ENCODE data around the gene TLR3. TPM values are rescaled to one million over a fixed set of nuclear protein-coding genes. Genes with fewer than 3 reads are reported as not detected.

Gene TLR3
- total and polyA plus RNA-seq, 2 experiments from 2014 or later = 0.54 to 0.68 TPM

GRCh38 chr4:186121057-186121456 lies 52.1 kb downstream of the TLR3 start:
- H3K27me3 ChIP-seq (replicated peaks; ENCODE audit: insufficient read depth) = no peaks in the 10 kb centered on the region; the same call in 1 of the 2 replicates
- no peak overlapping the region for H2AFZ ChIP-seq
- no peak overlapping the region for H3K9ac ChIP-seq
- no peaks in the 10 kb centered on the region for H4K20me1 ChIP-seq (ENCODE audit: insufficient read depth)
- H3K4me1 ChIP-seq (ENCODE audit: insufficient read depth) = no peaks in the 10 kb centered on the region
- H3K9me3 ChIP-seq (ENCODE audit: low read depth) = no peaks in the 10 kb centered on the region
- 8% methylated on average over 2 of the region's 2 CpGs for WGBS, 2 experiments (ENCODE audit: low coverage in 1 of 2, low lambda C conversion rate in 2 of 2, missing lambda C conversion rate in 2 of 2)
- H3K36me3 ChIP-seq (ENCODE audit: low read depth) = no peaks in the 10 kb centered on the region
- no peak overlapping the region for H3K27ac ChIP-seq
- TF ChIP-seq EZH2phosphoT487 (IDR thresholded peaks at IDR 0.05; ENCODE audit: insufficient read depth, low read depth) (no peak), EZH2 (IDR thresholded peaks at IDR 0.05; ENCODE audit: insufficient read depth, poor library complexity, severe bottlenecking) (no peak)
- H3K4me3 ChIP-seq = no peak overlapping the region
- H3K9me2 ChIP-seq (ENCODE audit: insufficient read depth) = no peaks in the 10 kb centered on the region
- no peak for DNase-seq
- H3K79me2 ChIP-seq (ENCODE audit: insufficient read depth) = no peaks in the 10 kb centered on the region
- no peaks in the 10 kb centered on the region for H3F3A ChIP-seq (ENCODE audit: insufficient read depth)
- in situ Hi-C loops (cut with MboI) = no loop called here
- no peak overlapping the region for H3K4me2 ChIP-seq (ENCODE audit: unreplicated experiment)

GRCh38 chr4:186128842-186129241 lies 59.9 kb downstream of the TLR3 start:
- no peaks in the 10 kb centered on the region for H3F3A ChIP-seq (ENCODE audit: insufficient read depth)
- DNase-seq = no peak
- H3K27me3 ChIP-seq (replicated peaks; ENCODE audit: insufficient read depth) = no peaks in the 10 kb centered on the region; the same call in 1 of the 2 replicates
- H3K9me3 ChIP-seq (ENCODE audit: low read depth) = no peaks in the 10 kb centered on the region
- H3K27ac ChIP-seq = no peak overlapping the region
- H3K79me2 ChIP-seq (ENCODE audit: insufficient read depth) = no peaks in the 10 kb centered on the region
- H2AFZ ChIP-seq = no peak overlapping the region
- no peaks in the 10 kb centered on the region for H3K4me1 ChIP-seq (ENCODE audit: insufficient read depth)
- no peak overlapping the region for H3K4me3 ChIP-seq
- H3K9me2 ChIP-seq (ENCODE audit: insufficient read depth) = no peaks in the 10 kb centered on the region
- H3K4me2 ChIP-seq (ENCODE audit: unreplicated experiment) = no peak overlapping the region
- TF ChIP-seq EZH2 (IDR thresholded peaks at IDR 0.05; ENCODE audit: insufficient read depth, poor library complexity, severe bottlenecking) = no peak
- no peak for TF ChIP-seq EZH2phosphoT487 (IDR thresholded peaks at IDR 0.05; ENCODE audit: insufficient read depth, low read depth)
- in situ Hi-C loops (cut with MboI) = no loop called here
- no peak overlapping the region for H3K9ac ChIP-seq
- no peaks in the 10 kb centered on the region for H3K36me3 ChIP-seq (ENCODE audit: low read depth)
- H4K20me1 ChIP-seq (ENCODE audit: insufficient read depth) = no peaks in the 10 kb centered on the region
- WGBS, 2 experiments (ENCODE audit: low coverage in 1 of 2, low lambda C conversion rate in 2 of 2, missing lambda C conversion rate in 2 of 2) = 51 to 61% methylated on average over 3 of the region's 3 CpGs

- WGBS, 2 experiments (ENCODE audit: low coverage in 1 of 2, low lambda C conversion rate in 2 of 2, missing lambda C conversion rate in 2 of 2) = 30 to 37% methylated on average over 2 of the region's 2 CpGs
- Histone ChIP-seq H3K36me3 (ENCODE audit: low read depth) (no peaks in the 10 kb centered on the region), H3K9me2 (ENCODE audit: insufficient read depth) (no peaks in the 10 kb centered on the region), H3K4me1 (ENCODE audit: insufficient read depth) (no peaks in the 10 kb centered on the region), H3K27me3 (replicated peaks; ENCODE audit: insufficient read depth) (no peaks in the 10 kb centered on the region; the same call in 1 of the 2 replicates), H4K20me1 (ENCODE audit: insufficient read depth) (no peaks in the 10 kb centered on the region), H3K4me2 (ENCODE audit: unreplicated experiment) (no peak overlapping the region), H3K79me2 (ENCODE audit: insufficient read depth) (no peaks in the 10 kb centered on the region), H3K9ac (no peak overlapping the region), H3K27ac (no peak overlapping the region), H3K4me3 (no peak overlapping the region), H2AFZ (no peak overlapping the region), H3K9me3 (ENCODE audit: low read depth) (no peaks in the 10 kb centered on the region), H3F3A (ENCODE audit: insufficient read depth) (no peaks in the 10 kb centered on the region)
- TF ChIP-seq EZH2phosphoT487 (IDR thresholded peaks at IDR 0.05; ENCODE audit: insufficient read depth, low read depth) (no peak), EZH2 (IDR thresholded peaks at IDR 0.05; ENCODE audit: insufficient read depth, poor library complexity, severe bottlenecking) (no peak)
- no peak for DNase-seq
- in situ Hi-C loops (cut with MboI) = no loop called here
These were observed 63.0 kb downstream of the TLR3 start for GRCh38 chr4:186131935-186132334.

GRCh38 chr4:186132577-186133242 lies 63.8 kb downstream of the TLR3 start:
- H3K9me3 ChIP-seq (ENCODE audit: low read depth) = no peaks in the 10 kb centered on the region
- H3K9ac ChIP-seq = no peak overlapping the region
- TF ChIP-seq EZH2 (IDR thresholded peaks at IDR 0.05; ENCODE audit: insufficient read depth, poor library complexity, severe bottlenecking) (no peak), EZH2phosphoT487 (IDR thresholded peaks at IDR 0.05; ENCODE audit: insufficient read depth, low read depth) (no peak)
- H3K4me2 ChIP-seq (ENCODE audit: unreplicated experiment) = no peak overlapping the region
- no peaks in the 10 kb centered on the region for H3K9me2 ChIP-seq (ENCODE audit: insufficient read depth)
- peak; percentile 14 for DNase-seq
- H3K36me3 ChIP-seq (ENCODE audit: low read depth) = no peaks in the 10 kb centered on the region
- in situ Hi-C loops (cut with MboI) = no loop called here
- no peak overlapping the region for H3K4me3 ChIP-seq
- no peaks in the 10 kb centered on the region for H4K20me1 ChIP-seq (ENCODE audit: insufficient read depth)
- 39 to 40% methylated on average over 4 of the region's 4 CpGs for WGBS, 2 experiments (ENCODE audit: low coverage in 1 of 2, low lambda C conversion rate in 2 of 2, missing lambda C conversion rate in 2 of 2)
- no peaks in the 10 kb centered on the region; the same call in 1 of the 2 replicates for H3K27me3 ChIP-seq (replicated peaks; ENCODE audit: insufficient read depth)
- no peaks in the 10 kb centered on the region for H3K79me2 ChIP-seq (ENCODE audit: insufficient read depth)
- no peak overlapping the region for H3K27ac ChIP-seq
- no peaks in the 10 kb centered on the region for H3F3A ChIP-seq (ENCODE audit: insufficient read depth)
- H2AFZ ChIP-seq = no peak overlapping the region
- H3K4me1 ChIP-seq (ENCODE audit: insufficient read depth) = no peaks in the 10 kb centered on the region

Measured in GM23248 (cell line).